Esophagus squamous epithelium (tissue), 4 donors: ENCODE data around the gene PTPRT.

ENCODE experiments used
- CTCF ChIP-seq, 6 experiments: fragments of 450-650 bp in 4 of 6; fragments of 200-600 bp in 2 of 6; sonication (generic) in 2 of 6; IDR thresholded peaks; one replicate each; pipeline ENCODE4 v1.5.1; 2016 to 2019; ENCODE audit warnings: antibody characterized with exemption in 6 of 6, mild to moderate bottlenecking in 4 of 6, moderate library complexity in 4 of 6
- POLR2A ChIP-seq, 4 donors: fragments of 450-650 bp; IDR thresholded peaks; one replicate each; pipeline ENCODE4 v1.6.1; 2017; ENCODE audit warnings: antibody characterized with exemption in 4 of 4, mild to moderate bottlenecking in 4 of 4, moderate library complexity in 3 of 4

- TF ChIP-seq CTCF (IDR thresholded peaks at IDR 0.05) (no peak), POLR2A (IDR thresholded peaks at IDR 0.05) (no peak)
These were observed 977.3 kb downstream of the PTPRT start for GRCh38 chr20:42212391-42212790.
